Hepatocyte (in vitro differentiated cells): ENCODE measurements around the gene PIAS1. TPM values are rescaled to one million over a fixed set of nuclear protein-coding genes. Genes with fewer than 3 reads are reported as not detected.

Source experiments
- DNase-seq: peaks from one replicate; pipeline ENCODE4 v3.0.0-alpha.2; 2016; ENCODE audit warnings: low spot score
- H2AFZ ChIP-seq: fragments of 200-600 bp; sonication (generic); 2 replicates; pipeline ENCODE4 v1.6.0; 2016; ENCODE audit warnings: antibody characterized with exemption, mild to moderate bottlenecking
- H3K27ac ChIP-seq: fragments of 200-600 bp; sonication (generic); 2 replicates; pipeline ENCODE4 v1.5.1; 2016; ENCODE audit warnings: mild to moderate bottlenecking
- H3K27me3 ChIP-seq: fragments of 200-600 bp; sonication (generic); 2 replicates; pipeline ENCODE4 v1.6.1; 2016
- H3K36me3 ChIP-seq: fragments of 200-600 bp; sonication (generic); replicated peaks from 2 replicates; pipeline ENCODE4 v1.5.1; 2016; ENCODE audit warnings: low read depth; ENCODE audit not compliant: insufficient read depth
- H3K4me1 ChIP-seq: fragments of 200-600 bp; sonication (generic); 2 replicates; pipeline ENCODE4 v1.5.1; 2016; ENCODE audit warnings: mild to moderate bottlenecking, moderate library complexity; ENCODE audit not compliant: insufficient read depth
- H3K4me2 ChIP-seq: fragments of 200-600 bp; sonication (generic); 2 replicates; pipeline ENCODE4 v1.6.0; 2016
- H3K4me3 ChIP-seq: fragments of 200-600 bp; sonication (generic); 2 replicates; pipeline ENCODE4 v1.5.1; 2016; ENCODE audit warnings: mild to moderate bottlenecking
- H3K79me2 ChIP-seq: fragments of 200-600 bp; sonication (generic); 2 replicates; pipeline ENCODE4 v1.6.0; 2017; ENCODE audit warnings: mild to moderate bottlenecking
- H3K9me2 ChIP-seq: fragments of 200-600 bp; sonication (generic); replicated peaks from 2 replicates; pipeline ENCODE4 v1.6.0; 2017; ENCODE audit warnings: mild to moderate bottlenecking; ENCODE audit not compliant: insufficient read depth
- H3K9me3 ChIP-seq: fragments of 200-600 bp; sonication (generic); 2 replicates; pipeline ENCODE4 v1.5.1; 2016; ENCODE audit warnings: low read depth, mild to moderate bottlenecking
- H4K20me1 ChIP-seq: fragments of 200-600 bp; sonication (generic); 2 replicates; pipeline ENCODE4 v1.6.0; 2016; ENCODE audit warnings: mild to moderate bottlenecking; ENCODE audit not compliant: insufficient read depth, poor library complexity, severe bottlenecking
- EZH2 ChIP-seq: fragments of 200-600 bp; sonication (generic); IDR thresholded peaks from 2 replicates; pipeline ENCODE4 v1.6.1; 2016; ENCODE audit warnings: antibody characterized with exemption, mild to moderate bottlenecking, borderline replicate concordance
- EZH2phosphoT487 ChIP-seq: fragments of 200-600 bp; sonication (generic); IDR thresholded peaks from one replicate; pipeline ENCODE4 v1.6.1; 2018; ENCODE audit warnings: antibody characterized with exemption, mild to moderate bottlenecking, low read depth, moderate library complexity; ENCODE audit not compliant: unreplicated experiment, severe bottlenecking
- whole genome bisulfite sequencing: methylation state at CpG from one replicate; pipeline ENCODE4 v1.1.6; 2016; ENCODE audit warnings: low lambda C conversion rate; ENCODE audit errors: missing lambda C conversion rate; 5-methylcytosine and 5-hydroxymethylcytosine counted together
- polyA plus RNA-seq: library from polyadenylated mRNA; unstranded; fragments of >200 nt; fragmentation: Nextera tagmentation; extraction: Ambion mirVana; gene quantifications from 2 replicates; pipeline ENCODE4 v1.2.1, GENCODE V29; 2016
- total RNA-seq: library from RNA; depleted of rRNA; stranded (reverse); fragments of >200 nt; gene quantifications from 2 replicates; pipeline ENCODE4 v1.2.3, GENCODE V29; 2014
- TF ChIP-seq, protein P1 (sequence below): fragments of 200-600 bp; sonication (generic); IDR thresholded peaks from 2 replicates; pipeline ENCODE4 v1.5.1; 2016; ENCODE audit warnings: antibody characterized with exemption, mild to moderate bottlenecking; ENCODE audit not compliant: poor library complexity

The PIAS1 gene
- total and polyA plus RNA-seq, 2 experiments from 2014 or later, result 22.6 to 45.4 TPM

DNA sequence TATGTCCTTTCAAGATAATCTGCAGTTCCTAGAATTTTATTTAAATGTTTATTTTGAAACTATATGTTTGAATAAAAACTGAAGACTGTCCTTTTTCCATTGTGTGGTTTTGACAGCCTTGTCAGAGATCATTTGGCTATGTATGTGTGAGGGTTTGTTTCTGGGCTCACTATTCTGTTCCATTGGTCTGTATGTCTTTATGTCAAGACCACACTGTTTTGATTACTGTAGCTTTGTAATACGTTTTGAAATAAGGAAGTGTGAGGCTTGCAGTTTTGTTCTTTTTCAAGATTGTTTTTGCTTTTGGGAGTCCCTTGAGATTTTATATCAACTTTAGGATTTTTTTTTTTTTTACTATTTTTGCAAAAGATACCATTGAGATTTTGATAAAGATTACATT lies 42.0 kb downstream of the PIAS1 start:
- peaks cover 100% of the 10 kb centered on the region for H3K79me2 ChIP-seq

DNA sequence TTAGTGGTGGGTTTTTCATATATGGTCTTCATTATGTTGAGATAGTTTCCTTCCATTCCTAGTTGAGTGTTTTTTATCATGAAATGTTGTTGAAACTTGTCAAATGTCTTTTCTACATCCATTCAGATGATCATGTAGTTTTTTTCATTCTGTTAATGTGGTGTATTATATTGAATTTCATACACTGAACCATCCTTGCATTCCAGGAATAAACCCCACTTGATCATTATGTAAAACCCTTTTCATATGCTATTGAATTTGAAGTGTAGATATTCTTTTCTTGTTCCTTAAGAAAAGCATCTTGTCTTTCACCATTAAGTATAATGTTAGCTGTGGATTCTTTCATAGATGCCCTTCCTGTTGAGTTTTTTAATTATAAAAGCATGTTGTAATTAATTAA lies 42.9 kb downstream of the PIAS1 start:
- Histone ChIP-seq H3K27ac (no peak overlapping the region), H3K36me3 (no peaks in the 10 kb centered on the region), H3K79me2 (peaks cover 100% of the 10 kb centered on the region), H3K9me2 (no peaks in the 10 kb centered on the region), H4K20me1 (peaks cover 26% of the 10 kb centered on the region), H3K27me3 (no peaks in the 10 kb centered on the region), H3K4me1 (no peaks in the 10 kb centered on the region), H2AFZ (no peak overlapping the region), H3K4me3 (no peak overlapping the region), H3K4me2 (no peak overlapping the region), H3K9me3 (peaks cover 18% of the 10 kb centered on the region)
- TF ChIP-seq EZH2phosphoT487 (no peak), EZH2 (no peak)
- TF ChIP-seq, protein P1, sequence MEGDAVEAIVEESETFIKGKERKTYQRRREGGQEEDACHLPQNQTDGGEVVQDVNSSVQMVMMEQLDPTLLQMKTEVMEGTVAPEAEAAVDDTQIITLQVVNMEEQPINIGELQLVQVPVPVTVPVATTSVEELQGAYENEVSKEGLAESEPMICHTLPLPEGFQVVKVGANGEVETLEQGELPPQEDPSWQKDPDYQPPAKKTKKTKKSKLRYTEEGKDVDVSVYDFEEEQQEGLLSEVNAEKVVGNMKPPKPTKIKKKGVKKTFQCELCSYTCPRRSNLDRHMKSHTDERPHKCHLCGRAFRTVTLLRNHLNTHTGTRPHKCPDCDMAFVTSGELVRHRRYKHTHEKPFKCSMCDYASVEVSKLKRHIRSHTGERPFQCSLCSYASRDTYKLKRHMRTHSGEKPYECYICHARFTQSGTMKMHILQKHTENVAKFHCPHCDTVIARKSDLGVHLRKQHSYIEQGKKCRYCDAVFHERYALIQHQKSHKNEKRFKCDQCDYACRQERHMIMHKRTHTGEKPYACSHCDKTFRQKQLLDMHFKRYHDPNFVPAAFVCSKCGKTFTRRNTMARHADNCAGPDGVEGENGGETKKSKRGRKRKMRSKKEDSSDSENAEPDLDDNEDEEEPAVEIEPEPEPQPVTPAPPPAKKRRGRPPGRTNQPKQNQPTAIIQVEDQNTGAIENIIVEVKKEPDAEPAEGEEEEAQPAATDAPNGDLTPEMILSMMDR, result no peak
- no peak for DNase-seq

More for the DNA sequence above, 42.0 kb downstream of the PIAS1 start:
- Histone ChIP-seq H3K4me1 (no peaks in the 10 kb centered on the region), H3K4me3 (no peak overlapping the region), H3K9me3 (peaks cover 18% of the 10 kb centered on the region), H3K27me3 (no peaks in the 10 kb centered on the region), H4K20me1 (peaks cover 21% of the 10 kb centered on the region), H3K36me3 (no peaks in the 10 kb centered on the region), H2AFZ (no peak overlapping the region), H3K9me2 (no peaks in the 10 kb centered on the region), H3K4me2 (no peak overlapping the region), H3K27ac (no peak overlapping the region)
- no peak for DNase-seq
- WGBS, result 97% methylated on average over 1 of the region's 1 CpG
- TF ChIP-seq, protein P1, result no peak
- no peak for TF ChIP-seq EZH2phosphoT487
- no peak for TF ChIP-seq EZH2

DNA sequence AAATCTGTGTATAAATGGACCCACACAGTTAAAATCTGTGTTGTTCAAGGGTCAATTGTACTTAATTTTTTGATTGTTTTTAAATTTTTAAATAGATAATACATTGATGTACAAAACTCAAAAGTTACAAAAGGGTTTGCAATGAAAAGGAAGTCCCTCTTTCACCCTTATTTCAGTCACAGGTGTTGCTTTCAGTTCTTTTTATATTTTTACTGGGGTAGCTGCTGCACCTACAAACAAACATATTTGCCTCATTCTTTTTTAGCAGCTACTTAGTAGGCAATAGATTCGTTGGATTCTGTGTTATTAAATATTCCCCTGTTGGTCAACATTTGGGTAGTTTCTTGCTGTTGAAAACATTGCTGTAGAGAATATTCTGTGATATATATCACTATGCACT lies 44.4 kb downstream of the PIAS1 start:
- no peak for TF ChIP-seq EZH2phosphoT487
- no peak for TF ChIP-seq EZH2
- TF ChIP-seq, protein P1, result no peak
- DNase-seq, result no peak
- Histone ChIP-seq H3K4me1 (no peaks in the 10 kb centered on the region), H3K9me2 (no peaks in the 10 kb centered on the region), H3K27ac (no peak overlapping the region), H3K27me3 (no peaks in the 10 kb centered on the region), H3K4me2 (no peak overlapping the region), H3K79me2 (peaks cover 100% of the 10 kb centered on the region), H3K4me3 (no peak overlapping the region), H2AFZ (no peak overlapping the region), H4K20me1 (peaks cover 17% of the 10 kb centered on the region), H3K36me3 (no peaks in the 10 kb centered on the region), H3K9me3 (peaks cover 20% of the 10 kb centered on the region)
- 94% methylated on average over 1 of the region's 1 CpG for WGBS

DNA sequence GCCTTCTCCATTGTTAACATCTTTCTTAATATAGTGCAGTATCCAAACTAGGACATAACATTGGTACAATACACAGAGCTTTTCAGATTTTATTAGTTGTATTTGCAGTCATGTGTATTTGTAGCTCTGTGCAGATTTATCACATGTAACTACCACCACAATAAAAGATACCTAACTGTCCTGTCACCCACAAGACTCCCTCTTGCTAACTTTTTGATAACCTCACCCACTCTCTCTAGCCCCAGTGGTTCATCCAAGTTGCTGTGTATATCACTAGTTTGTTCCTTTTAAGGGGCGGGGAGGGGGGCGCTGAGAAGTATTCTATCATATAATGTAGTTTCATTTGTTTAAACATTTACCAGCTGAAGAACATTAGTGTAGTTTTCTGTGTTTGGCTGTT lies 46.1 kb downstream of the PIAS1 start:
- no peaks in the 10 kb centered on the region for H3K4me1 ChIP-seq
- WGBS, result 94% methylated on average over 2 of the region's 2 CpGs
- no peak overlapping the region for H3K4me3 ChIP-seq
- no peak overlapping the region for H3K27ac ChIP-seq
- no peak overlapping the region for H3K4me2 ChIP-seq
- peaks cover 23% of the 10 kb centered on the region for H3K9me3 ChIP-seq
- no peak for DNase-seq
- H3K79me2 ChIP-seq, result peaks cover 100% of the 10 kb centered on the region
- no peaks in the 10 kb centered on the region for H3K27me3 ChIP-seq
- H2AFZ ChIP-seq, result no peak overlapping the region
- no peak for TF ChIP-seq EZH2
- no peak for TF ChIP-seq EZH2phosphoT487
- TF ChIP-seq, protein P1, result no peak
- peaks cover 14% of the 10 kb centered on the region for H4K20me1 ChIP-seq
- no peaks in the 10 kb centered on the region for H3K36me3 ChIP-seq
- no peaks in the 10 kb centered on the region for H3K9me2 ChIP-seq
